ENCODE data around the gene KRTAP5-9. TPM values are rescaled to one million over a fixed set of nuclear protein-coding genes. Genes with fewer than 3 reads are reported as not detected.

Gene KRTAP5-9
- total and polyA plus RNA-seq, 2 of the 8 experiments (the other 6 are each of a cell fraction or from before 2014, with no cell fraction given) = 0.11 TPM; not detected in 1

GRCh38 chr11:71556018-71556417 lies 7.8 kb downstream of the KRTAP5-9 start:
- no peak overlapping the region for H2BK20ac ChIP-seq (ENCODE audit: low read length)
- H3K79me1 ChIP-seq (ENCODE audit: low read depth, low read length) = no peaks in the 10 kb centered on the region
- H3K56ac ChIP-seq (replicated peaks; ENCODE audit: insufficient read length, low read depth, low read length) = no peak overlapping the region
- 0 out of 7 replicates have a peak, but pooled peaks cover 0 to 2% (median 0%) of the 10 kb centered on the region in 4 experiments for H3K4me1 ChIP-seq (replicated peaks in 1 of 4; ENCODE audit: control insufficient read depth in 3 of 4, insufficient read depth in 4 of 4, low read length in 3 of 4)
- no peaks in the 10 kb centered on the region for H3K27me3 ChIP-seq (replicated peaks in 1 of 4; ENCODE audit: control insufficient read depth in 3 of 4, extremely low read depth in 1 of 4, insufficient read depth in 3 of 4, low read length in 3 of 4)
- peaks cover 2% of the 10 kb centered on the region; the same call in 1 of the 2 replicates for H3K23me2 ChIP-seq (ENCODE audit: low read depth, low read length)
- POLR2A ChIA-PET (ENCODE audit: partially characterized antibody) = no interaction called here
- H2BK5ac ChIP-seq (ENCODE audit: low read depth, low read length) = no peak overlapping the region
- no peak overlapping the region for H2AFZ ChIP-seq (ENCODE audit: low read length)
- FAIRE-seq (no peak), DNase-seq (ENCODE audit: low read depth in 1 of 2, low spot score in 2 of 2) (no peak)
- no peak overlapping the region for H3K4me3 ChIP-seq (ENCODE audit: extremely low read depth in 1 of 4, insufficient read depth in 2 of 4, low read depth in 3 of 4, low read length in 4 of 4)
- H3K14ac ChIP-seq (ENCODE audit: insufficient read length) = no peak overlapping the region
- H3K4ac ChIP-seq (replicated peaks; ENCODE audit: insufficient read length, low read depth, low read length) = no peak overlapping the region
- no peak overlapping the region for H2BK120ac ChIP-seq (replicated peaks; ENCODE audit: low read depth, low read length)
- no peak overlapping the region for H3K18ac ChIP-seq (ENCODE audit: extremely low read depth, low read length)
- H3K9ac ChIP-seq (replicated peaks in 1 of 4; ENCODE audit: extremely low read depth in 1 of 4, low read depth in 3 of 4, low read length in 3 of 4) = no peak overlapping the region
- no peak overlapping the region for H2BK12ac ChIP-seq (ENCODE audit: low read depth, low read length)
- H4K5ac ChIP-seq (ENCODE audit: insufficient read length, low read depth, low read length) = no peak overlapping the region
- no peaks in the 10 kb centered on the region for H3K36me3 ChIP-seq (ENCODE audit: control insufficient read depth in 2 of 4, insufficient read depth in 4 of 4, low read length in 3 of 4)
- peaks cover 6 to 8% of the 10 kb centered on the region in 2 experiments; a peak in 2 of 4 replicates for H3K9me3 ChIP-seq (ENCODE audit: insufficient read depth in 2 of 2, low read depth in 1 of 2, low read length in 1 of 2)
- no peak overlapping the region for H3K27ac ChIP-seq (ENCODE audit: low read depth, low read length)
- WGBS, 2 experiments (ENCODE audit: extremely low coverage in 1 of 2, insufficient coverage in 1 of 2, insufficient read length in 1 of 2, insufficient replicate concordance in 2 of 2, low coverage in 1 of 2, low lambda C conversion rate in 2 of 2, missing lambda C conversion rate in 1 of 2) = 88 to 100% methylated on average over 1 to 4 of the region's 4 CpGs
- no peak overlapping the region for H2AK5ac ChIP-seq (ENCODE audit: low read depth, low read length)
- no peak overlapping the region for H4K8ac ChIP-seq (ENCODE audit: extremely low read depth, insufficient read depth, low read length)
- H3K79me2 ChIP-seq (ENCODE audit: control insufficient read depth in 1 of 2, insufficient read depth in 2 of 2, low read length in 2 of 2) = no peaks in the 10 kb centered on the region
- TF ChIP-seq SAP30 (IDR thresholded peaks at IDR 0.05; ENCODE audit: insufficient read depth, insufficient replicate concordance, low read length) (no peak), SIN3A (conservative IDR thresholded peaks at IDR 0.05 in 1 of 2, IDR thresholded peaks at IDR 0.05 in 1 of 2; ENCODE audit: low read depth in 1 of 2, low read length in 2 of 2) (no peak), PHF8 (conservative IDR thresholded peaks at IDR 0.05; ENCODE audit: low read depth, low read length) (no peak)
- CTCF ChIA-PET (ENCODE audit: partially characterized antibody) = interaction anchor here (1.1 kb wide), 1 partner anchor 14 kb away, joined by 5 read pairs; no protein-coding TSS in a partner anchor
- H4K20me1 ChIP-seq (replicated peaks in 1 of 2; ENCODE audit: control insufficient read depth in 1 of 2, insufficient read depth in 2 of 2, low read length in 2 of 2) = no peaks in the 10 kb centered on the region
- no peak overlapping the region for H3K23ac ChIP-seq (ENCODE audit: insufficient read length)
- no peak overlapping the region for H3K4me2 ChIP-seq (ENCODE audit: insufficient read depth in 1 of 2, low read depth in 2 of 2, low read length in 2 of 2)
- no peak overlapping the region for H4K91ac ChIP-seq (replicated peaks; ENCODE audit: insufficient read length, low read length)
- H2BK15ac ChIP-seq (ENCODE audit: low read length) = no peak overlapping the region

Measured in H1 (cell line).